Muscle of back (tissue), 11 donors: Measurements from ENCODE around the gene LILRB3. TPM values are rescaled to one million over a fixed set of nuclear protein-coding genes. Genes with fewer than 3 reads are reported as not detected.
A peak's percentile ranks its signal among the peaks of the same experiment; 100 is the strongest.

Experiments used
- DNase-seq, 3 donors: peaks; one replicate each; pipeline versions ENCODE4 v3.0.0 to v3.0.0-alpha.2; 2013
- polyA plus RNA-seq, 10 donors: library from polyadenylated mRNA; unstranded; fragments of 120-200 nt; gene quantifications; one replicate each; pipeline ENCODE4 v1.2.1, GENCODE V29; 2013; ENCODE audit not compliant: insufficient read length in 10 of 10

LILRB3 gene
- polyA plus RNA-seq, 10 donors = 0.79 to 3.8 (median 2.3) TPM

DNA sequence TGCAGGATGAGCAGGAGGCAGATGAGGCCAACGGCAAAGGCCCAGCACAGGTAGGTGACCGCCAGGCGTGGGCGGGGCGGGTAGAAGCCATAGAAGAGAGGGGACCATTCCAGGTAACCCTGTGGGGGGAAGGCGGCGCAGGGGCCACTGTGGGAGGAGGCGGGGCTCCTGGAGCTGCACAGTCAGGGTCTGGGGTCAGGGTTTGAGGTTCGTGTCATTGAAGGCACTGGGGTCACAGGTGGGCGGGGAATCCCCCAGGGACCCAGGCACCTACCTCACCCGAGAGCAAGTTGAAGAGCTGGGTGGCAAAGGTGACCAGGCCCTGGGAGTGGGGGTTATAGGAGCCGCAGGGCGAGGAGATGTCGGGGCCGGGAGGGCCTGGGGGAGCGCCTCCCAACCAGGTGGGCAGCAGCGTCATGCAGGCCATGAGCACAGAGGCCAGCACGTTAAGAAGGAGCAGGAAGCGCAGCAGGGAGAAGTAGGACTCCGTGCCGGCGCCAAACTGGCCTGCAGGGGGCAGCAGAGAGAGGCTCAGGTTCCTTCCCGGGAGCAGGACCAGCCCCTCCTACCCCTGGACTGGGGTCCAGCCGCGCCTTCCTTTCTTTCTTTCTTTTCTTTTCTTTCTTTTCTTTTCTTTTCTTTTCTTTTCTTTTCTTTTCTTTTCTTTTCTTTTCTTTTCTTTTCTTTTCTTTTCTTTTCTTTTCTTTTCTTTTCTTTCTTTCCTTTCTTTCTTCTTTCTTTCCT, 54.5 kb downstream of the LILRB3 start:
- DNase-seq = peak; percentile 80 to 94 (median 92)

Other genes with a start within 250 kb of the LILRB3 start
- gene CACNG6, start 231.4 kb downstream of the LILRB3 start, polyA plus RNA-seq = 10 to 100 TPM; 21.1 to 29.6 (median 22.9) TPM
- gene VSTM1, start 159.1 kb downstream of the LILRB3 start, polyA plus RNA-seq = under 1 TPM in 2 of 10 donors, not detected in 8; 0.22 to 0.35 TPM
- not detected for gene TARM1, start 141.6 kb downstream of the LILRB3 start, polyA plus RNA-seq
- under 1 TPM; 0.11 to 0.54 (median 0.43) TPM for gene OSCAR, start 122.2 kb downstream of the LILRB3 start, polyA plus RNA-seq
- gene NDUFA3, start 120.2 kb downstream of the LILRB3 start, polyA plus RNA-seq = 100 to 1,000 TPM in 5 of 10 donors, 10 to 100 TPM in 5; 76.3 to 116 (median 98.6) TPM
- 10 to 100 TPM in 9 of 10 donors, 1 to 10 TPM in 1; 9.8 to 17.7 (median 13.4) TPM for gene TFPT, start 107.3 kb downstream of the LILRB3 start, polyA plus RNA-seq
- gene PRPF31, start 107.3 kb downstream of the LILRB3 start, polyA plus RNA-seq = 10 to 100 TPM; 35.0 to 52.0 (median 45.4) TPM
- gene CNOT3, start 85.2 kb downstream of the LILRB3 start, polyA plus RNA-seq = 10 to 100 TPM; 30.0 to 46.6 (median 35.3) TPM
- 10 to 100 TPM in 1 of 10 donors, 1 to 10 TPM in 9; 5.7 to 10.3 (median 7.9) TPM for gene LENG1, start 63.3 kb downstream of the LILRB3 start, polyA plus RNA-seq
- gene TMC4, start 49.8 kb downstream of the LILRB3 start, polyA plus RNA-seq = 1 to 10 TPM; 1.3 to 4.5 (median 3.0) TPM
- gene MBOAT7, start 33.4 kb downstream of the LILRB3 start, polyA plus RNA-seq = 10 to 100 TPM; 19.7 to 34.6 (median 28.0) TPM
- 10 to 100 TPM; 20.8 to 37.2 (median 30.6) TPM for gene TSEN34, start 31.7 kb downstream of the LILRB3 start, polyA plus RNA-seq
- gene RPS9, start 22.1 kb downstream of the LILRB3 start, polyA plus RNA-seq = 1,000 to 10,000 TPM; 1,602 to 2,705 (median 2,168) TPM
- 1 to 10 TPM; 1.1 to 2.6 (median 1.5) TPM for gene LILRA6, start 19.8 kb upstream of the LILRB3 start, polyA plus RNA-seq
- 10 to 100 TPM in 1 of 10 donors, 1 to 10 TPM in 9; 6.8 to 11.2 (median 8.9) TPM for gene LILRB5, start 34.3 kb upstream of the LILRB3 start, polyA plus RNA-seq
- 1 to 10 TPM; 1.2 to 2.3 (median 1.7) TPM for gene LILRB2, start 58.1 kb upstream of the LILRB3 start, polyA plus RNA-seq
- 1 to 10 TPM in 1 of 10 donors, under 1 TPM in 9; 0.37 to 1.1 (median 0.54) TPM for gene LILRA5, start 90.2 kb upstream of the LILRB3 start, polyA plus RNA-seq
- gene LILRA4, start 116.2 kb upstream of the LILRB3 start, polyA plus RNA-seq = under 1 TPM in 2 of 10 donors, not detected in 8; 0.17 to 0.20 TPM
- 10 to 100 TPM in 1 of 10 donors, 1 to 10 TPM in 9; 5.6 to 11.0 (median 7.4) TPM for gene LAIR1, start 141.9 kb upstream of the LILRB3 start, polyA plus RNA-seq
- 1 to 10 TPM; 2.6 to 6.1 (median 3.9) TPM for gene TTYH1, start 192.5 kb upstream of the LILRB3 start, polyA plus RNA-seq
- gene LENG8, start 226.2 kb upstream of the LILRB3 start, polyA plus RNA-seq = 100 to 1,000 TPM in 3 of 10 donors, 10 to 100 TPM in 7; 51.0 to 156 (median 85.9) TPM
- 1 to 10 TPM in 8 of 10 donors, under 1 TPM in 2; 0.94 to 2.6 (median 1.6) TPM for gene LENG9, start 240.8 kb upstream of the LILRB3 start, polyA plus RNA-seq